Pulmonary artery endothelial cell (primary cell): ENCODE data around the gene MIEN1. TPM values are rescaled to one million over a fixed set of nuclear protein-coding genes. Genes with fewer than 3 reads are reported as not detected.
"Not testable (repeated sequence)": the region's sequence is repeated elsewhere in the genome, so short reads cannot be mapped to it uniquely, and the experiment has no call there.

Source experiments
- DNase-seq: peaks from one replicate; pipeline ENCODE4 v3.0.0-alpha.2; 2011; ENCODE audit warnings: low read depth, low spot score
- total RNA-seq: library from RNA; depleted of rRNA; stranded (reverse); fragments of >200 nt; gene quantifications from 2 replicates; pipeline ENCODE4 v1.2.3, GENCODE V29; 2014

Gene MIEN1
- total RNA-seq, 1 donor from 2014 or later, result 16.7 TPM

GRCh38 chr17:39739885-39740356 lies 9.6 kb upstream of the MIEN1 start:
- no peak for DNase-seq

DNA sequence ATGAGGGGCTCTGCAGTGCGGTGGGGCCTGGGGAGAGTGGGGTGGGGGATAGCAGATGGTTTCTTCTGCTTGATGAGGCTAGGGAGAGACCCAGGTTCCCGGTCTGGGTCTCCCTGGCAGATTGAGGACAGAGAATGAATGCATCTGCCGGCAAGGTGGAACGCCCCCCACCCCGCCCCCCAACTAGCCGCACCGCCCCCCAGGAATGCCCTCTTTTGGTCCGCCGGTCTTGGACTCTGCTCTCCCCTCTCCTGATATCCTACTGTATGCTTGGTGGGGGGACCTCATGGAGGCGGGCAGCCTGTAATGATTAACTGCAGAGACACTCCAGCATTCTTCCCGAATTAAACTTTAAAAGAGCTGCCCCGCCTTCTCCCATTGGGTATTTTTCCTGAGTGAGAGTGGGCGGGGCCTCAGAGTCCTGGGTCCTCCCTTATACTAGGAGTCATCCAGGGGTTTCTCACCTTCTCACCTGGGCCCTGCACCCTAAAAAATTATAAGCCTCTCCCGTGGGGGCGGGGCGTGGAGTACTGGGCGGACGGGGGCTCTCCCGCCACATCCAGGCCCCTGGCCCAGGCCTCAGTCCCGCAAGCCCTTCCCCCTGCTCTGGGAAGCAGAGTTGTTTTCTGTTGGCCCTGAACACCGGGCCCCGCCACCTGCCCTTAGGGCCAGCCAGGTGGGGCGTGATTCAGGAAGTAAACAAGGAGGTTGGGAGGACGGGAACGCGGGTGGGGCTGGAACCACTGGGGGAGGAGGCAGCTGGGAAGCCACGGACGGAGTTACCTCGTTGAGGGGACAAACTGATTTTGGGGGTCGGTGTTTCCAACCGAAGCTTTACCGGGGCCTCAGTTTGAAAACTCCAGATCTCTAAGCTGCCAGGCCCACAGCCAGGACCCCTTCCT lies 8.9 kb upstream of the MIEN1 start:
- no peak for DNase-seq

- DNase-seq, result no peak
Observed at GRCh38 chr17:39738568-39738901, 8.2 kb upstream of the MIEN1 start.

DNA sequence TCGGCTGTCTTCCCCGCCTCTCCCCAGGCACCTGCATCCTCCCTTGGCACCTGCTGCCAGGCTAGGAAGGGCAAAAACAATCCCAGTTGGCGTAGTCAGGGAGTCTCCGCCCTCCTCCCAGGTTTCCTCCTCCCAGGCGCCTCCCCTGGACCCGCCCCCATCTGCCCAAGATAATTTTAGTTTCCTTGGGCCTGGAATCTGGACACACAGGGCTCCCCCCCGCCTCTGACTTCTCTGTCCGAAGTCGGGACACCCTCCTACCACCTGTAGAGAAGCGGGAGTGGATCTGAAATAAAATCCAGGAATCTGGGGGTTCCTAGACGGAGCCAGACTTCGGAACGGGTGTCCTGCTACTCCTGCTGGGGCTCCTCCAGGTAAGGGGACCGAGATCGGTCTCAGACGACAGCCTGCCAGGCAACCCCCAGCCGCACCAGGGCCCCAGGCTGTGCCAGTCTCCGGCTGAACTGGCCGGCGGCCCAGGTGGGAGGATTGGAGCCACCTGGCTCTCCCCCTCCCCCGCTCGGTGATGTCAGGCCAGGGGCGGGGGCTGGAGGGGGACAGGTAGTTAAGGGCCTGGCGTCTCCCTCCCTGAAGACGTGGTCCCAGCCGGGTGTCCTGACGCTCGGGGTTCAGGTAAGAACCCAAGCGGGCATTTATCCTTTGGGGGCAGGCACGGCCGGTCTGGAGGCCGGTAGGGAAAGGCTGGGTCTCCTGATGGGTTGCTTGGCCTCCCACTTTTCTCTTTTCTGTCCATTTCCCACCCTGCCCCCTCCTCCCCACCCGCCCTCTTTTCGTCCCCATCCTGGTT lies 7.6 kb upstream of the MIEN1 start, which contains the start of gene GRB7:
Gene GRB7 (plus strand): TSS at position 179 of the 808 bp plus-strand sequence. CDS start 4,364 bp downstream, outside the sequence.
- DNase-seq, result no peak

- no peak for DNase-seq
Observed at GRCh38 chr17:39737206-39737759, 7.0 kb upstream of the MIEN1 start.

DNA sequence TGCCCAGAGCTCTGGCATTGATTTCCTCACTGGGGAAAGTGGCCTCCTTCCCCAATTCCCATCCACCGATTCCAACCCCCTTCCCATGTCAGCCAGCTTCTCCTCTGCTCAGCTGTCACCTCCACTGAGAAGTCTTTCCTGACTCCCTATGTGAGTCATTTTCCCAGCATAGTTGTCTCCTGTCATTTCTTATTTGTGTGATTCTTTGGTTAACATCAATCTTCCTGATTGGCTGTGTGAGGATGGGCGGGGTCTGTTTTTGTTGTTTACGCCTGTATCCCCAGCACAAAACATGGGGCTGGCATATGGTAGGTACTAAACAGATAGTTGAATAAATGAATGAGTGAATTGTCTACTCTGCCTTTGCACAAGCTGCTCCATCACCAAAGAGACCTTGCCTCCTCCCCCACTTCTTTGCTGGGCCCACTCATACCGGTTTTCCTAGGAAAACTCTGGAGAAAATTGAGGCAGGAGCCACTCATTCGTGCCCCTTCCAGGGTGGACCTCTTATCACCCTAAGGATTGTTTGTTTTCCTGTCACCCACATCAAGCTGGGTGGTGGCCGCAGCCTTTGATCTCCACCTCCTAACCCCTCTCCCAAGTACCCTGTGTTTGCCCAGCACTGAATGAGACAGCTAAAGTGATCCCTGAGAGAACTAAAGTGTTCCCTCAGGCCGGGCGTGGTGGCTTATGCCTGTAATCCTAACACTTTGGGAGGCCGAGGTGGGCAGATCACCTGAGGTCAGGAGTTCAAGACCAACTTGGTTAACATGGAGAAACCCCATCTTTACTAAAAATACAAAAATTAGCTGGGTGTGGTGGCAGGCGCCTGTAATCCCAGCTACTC lies 6.2 kb upstream of the MIEN1 start:
- no peak for DNase-seq

GRCh38 chr17:39735882-39736281 lies 5.5 kb upstream of the MIEN1 start:
- DNase-seq, result no peak

- no peak for DNase-seq
Observed at GRCh38 chr17:39732586-39732985, 2.3 kb upstream of the MIEN1 start.

DNA sequence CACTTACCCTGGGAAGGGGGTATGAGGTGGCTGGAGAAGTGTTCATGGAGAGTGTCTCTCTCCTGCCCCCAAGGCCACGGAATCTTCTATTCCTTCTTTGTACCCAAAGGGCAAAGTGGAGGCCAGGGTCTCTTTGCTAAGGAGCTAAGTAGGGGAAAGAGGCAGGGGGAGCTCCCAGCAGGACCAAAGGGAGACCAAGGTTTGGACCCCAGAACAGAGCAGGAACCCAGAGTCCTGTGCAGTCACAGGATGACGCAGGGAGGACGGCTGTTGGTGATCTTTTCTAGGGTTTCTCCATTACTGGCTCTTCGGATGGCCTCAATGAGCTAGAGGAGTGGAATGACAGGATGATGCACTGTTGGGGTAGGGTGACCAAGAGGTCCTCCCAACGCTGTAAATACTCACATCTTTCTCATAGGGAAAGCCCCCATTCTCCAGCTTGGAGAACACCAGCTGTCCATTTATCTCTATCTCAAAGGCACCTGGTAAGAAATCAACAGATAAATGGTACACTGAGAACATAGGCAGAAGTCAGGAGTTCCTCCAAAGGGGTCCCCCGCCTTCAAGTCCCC lies 966 bp downstream of the MIEN1 start:
- no peak for DNase-seq

DNA sequence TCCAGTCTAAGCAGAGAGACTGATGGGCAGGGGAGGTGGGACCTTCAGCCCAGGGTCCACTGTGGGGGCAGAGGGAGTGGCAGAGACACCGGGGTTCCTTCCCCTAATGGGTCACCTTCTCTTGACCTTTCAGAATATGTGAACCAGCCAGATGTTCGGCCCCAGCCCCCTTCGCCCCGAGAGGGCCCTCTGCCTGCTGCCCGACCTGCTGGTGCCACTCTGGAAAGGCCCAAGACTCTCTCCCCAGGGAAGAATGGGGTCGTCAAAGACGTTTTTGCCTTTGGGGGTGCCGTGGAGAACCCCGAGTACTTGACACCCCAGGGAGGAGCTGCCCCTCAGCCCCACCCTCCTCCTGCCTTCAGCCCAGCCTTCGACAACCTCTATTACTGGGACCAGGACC lies 2.8 kb downstream of the MIEN1 start:
- DNase-seq, result no peak

GRCh38 chr17:39726617-39727016 lies 3.7 kb downstream of the MIEN1 start:
- no peak for DNase-seq

DNA sequence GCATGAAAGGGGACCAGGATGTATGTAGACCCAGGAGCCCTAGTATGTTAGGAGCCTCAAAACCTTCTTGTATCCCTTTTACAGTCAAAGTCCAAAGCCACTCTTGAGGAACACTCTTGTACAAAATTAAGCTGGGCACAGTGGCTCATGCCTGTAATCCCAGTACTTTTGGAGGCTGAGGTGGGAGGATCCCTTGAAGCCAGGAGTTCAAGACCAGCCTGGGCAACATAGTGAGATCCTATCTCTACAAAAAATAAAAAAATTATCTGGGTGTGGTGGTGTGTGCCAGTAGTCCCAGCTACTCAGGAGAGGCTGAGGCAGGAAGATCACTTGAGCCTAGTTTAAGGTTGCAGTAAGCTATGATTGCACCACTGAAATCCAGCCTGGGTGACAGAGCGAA lies 4.4 kb downstream of the MIEN1 start:
- not testable (repeated sequence) for DNase-seq

DNA sequence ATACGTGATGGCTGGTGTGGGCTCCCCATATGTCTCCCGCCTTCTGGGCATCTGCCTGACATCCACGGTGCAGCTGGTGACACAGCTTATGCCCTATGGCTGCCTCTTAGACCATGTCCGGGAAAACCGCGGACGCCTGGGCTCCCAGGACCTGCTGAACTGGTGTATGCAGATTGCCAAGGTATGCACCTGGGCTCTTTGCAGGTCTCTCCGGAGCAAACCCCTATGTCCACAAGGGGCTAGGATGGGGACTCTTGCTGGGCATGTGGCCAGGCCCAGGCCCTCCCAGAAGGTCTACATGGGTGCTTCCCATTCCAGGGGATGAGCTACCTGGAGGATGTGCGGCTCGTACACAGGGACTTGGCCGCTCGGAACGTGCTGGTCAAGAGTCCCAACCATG lies 5.6 kb downstream of the MIEN1 start:
- DNase-seq, result no peak

DNA sequence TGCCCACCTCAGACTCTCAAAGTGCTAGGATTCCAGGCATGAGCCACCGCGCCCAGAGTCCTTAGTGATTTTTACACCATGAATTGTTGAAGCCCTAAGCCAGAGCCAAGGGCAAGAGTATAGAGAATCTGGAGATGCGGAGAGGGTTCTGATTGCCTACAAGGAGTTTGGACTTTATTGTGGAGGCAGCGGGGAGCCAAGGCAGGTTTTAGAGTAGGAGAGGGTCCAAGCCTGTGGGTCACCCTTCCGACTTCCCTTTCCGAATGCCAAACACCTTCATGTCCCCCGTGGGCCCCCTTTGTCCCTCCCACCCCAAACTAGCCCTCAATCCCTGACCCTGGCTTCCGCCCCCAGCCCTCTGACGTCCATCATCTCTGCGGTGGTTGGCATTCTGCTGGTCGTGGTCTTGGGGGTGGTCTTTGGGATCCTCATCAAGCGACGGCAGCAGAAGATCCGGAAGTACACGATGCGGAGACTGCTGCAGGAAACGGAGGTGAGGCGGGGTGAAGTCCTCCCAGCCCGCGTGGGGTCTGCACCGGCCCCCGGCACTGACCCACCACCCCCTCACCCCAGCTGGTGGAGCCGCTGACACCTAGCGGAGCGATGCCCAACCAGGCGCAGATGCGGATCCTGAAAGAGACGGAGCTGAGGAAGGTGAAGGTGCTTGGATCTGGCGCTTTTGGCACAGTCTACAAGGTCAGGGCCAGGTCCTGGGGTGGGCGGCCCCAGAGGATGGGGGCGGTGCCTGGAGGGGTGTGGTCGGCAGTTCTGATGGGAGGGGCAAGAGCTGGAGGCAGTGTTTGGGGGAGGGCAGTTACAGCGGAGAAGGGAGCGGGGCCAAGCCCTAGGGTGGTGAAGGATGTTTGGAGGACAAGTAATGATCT lies 7.1 kb downstream of the MIEN1 start:
- no peak for DNase-seq

DNA sequence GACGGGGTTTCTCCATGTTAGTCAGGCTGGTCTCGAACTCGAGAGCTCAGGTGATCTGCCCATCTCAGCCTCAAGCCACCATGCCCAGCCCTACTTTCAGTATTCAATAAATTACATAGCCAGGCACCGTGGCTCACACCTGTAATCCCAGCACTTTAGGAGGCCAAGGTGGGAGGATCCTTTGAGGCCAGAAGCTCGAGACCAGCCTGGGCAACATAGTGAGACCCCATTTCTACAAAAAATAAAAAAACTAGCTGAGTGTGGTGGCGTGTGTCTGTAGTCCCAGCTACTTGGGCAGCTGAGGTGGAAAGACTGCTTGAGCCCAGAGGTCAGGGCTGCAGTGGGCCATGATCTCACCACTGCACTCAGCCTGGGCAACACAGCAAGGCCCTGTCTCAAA lies 8.2 kb downstream of the MIEN1 start:
- DNase-seq, result no peak

- no peak for DNase-seq
Observed at GRCh38 chr17:39719563-39720355, 10.6 kb downstream of the MIEN1 start.

DNA sequence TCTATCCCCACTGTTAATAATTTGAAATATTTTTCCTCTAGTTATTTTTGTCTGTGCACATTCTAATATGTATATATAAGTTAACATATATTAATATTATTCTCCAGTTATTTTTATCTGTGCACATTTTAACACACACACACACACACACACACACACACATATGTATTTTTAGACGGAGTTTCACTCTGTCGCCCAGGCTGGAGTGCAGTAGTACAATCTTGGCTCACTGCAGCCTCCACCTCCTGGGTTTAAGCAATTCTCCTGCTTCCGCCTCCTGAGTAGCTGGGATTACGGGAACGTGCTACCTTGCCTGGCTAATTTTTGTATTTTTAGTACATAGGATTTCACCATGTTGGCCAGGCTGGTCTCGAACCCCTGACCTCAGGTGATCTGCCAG lies 12.7 kb downstream of the MIEN1 start:
- DNase-seq, result no peak

DNA sequence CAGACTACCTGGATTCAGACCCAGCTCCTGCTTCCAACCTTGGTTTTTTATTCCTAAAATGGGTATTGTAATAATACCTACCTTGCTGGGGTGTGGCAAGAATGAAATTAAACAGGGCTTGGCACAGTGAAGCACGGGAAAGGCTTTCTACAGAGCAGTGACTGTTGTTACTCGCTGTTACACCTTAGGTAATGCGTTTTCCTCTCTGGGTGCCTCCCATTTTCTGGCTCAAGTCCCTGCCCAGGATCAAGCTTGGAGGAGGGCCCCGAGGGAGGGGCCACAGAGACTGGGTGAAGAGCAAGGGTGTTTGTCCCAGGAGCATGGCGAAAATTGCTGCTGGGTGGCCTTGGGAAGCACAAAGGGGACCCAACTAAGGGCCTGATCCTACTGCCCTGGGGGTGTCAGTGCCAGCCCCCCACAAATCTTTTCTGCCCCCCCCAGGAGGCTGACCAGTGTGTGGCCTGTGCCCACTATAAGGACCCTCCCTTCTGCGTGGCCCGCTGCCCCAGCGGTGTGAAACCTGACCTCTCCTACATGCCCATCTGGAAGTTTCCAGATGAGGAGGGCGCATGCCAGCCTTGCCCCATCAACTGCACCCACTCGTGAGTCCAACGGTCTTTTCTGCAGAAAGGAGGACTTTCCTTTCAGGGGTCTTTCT lies 13.3 kb downstream of the MIEN1 start:
- no peak for DNase-seq
